Ishikawa (cell line): ENCODE data around the gene UPF2.

Source experiments
- CEBPB ChIP-seq: IDR thresholded peaks from 2 replicates; pipeline ENCODE4 v1.6.1; 2012
- CREB1 ChIP-seq: IDR thresholded peaks from 2 replicates; pipeline ENCODE4 v1.6.1; 2012; ENCODE audit warnings: low read depth
- EGR1 ChIP-seq: IDR thresholded peaks from 2 replicates; pipeline ENCODE4 v1.6.1; 2012
- NFIC ChIP-seq: IDR thresholded peaks from 2 replicates; pipeline ENCODE4 v1.6.1; 2012
- RAD21 ChIP-seq: IDR thresholded peaks from 2 replicates; pipeline ENCODE4 v1.6.1; 2012; ENCODE audit warnings: low read depth
- USF1 ChIP-seq: IDR thresholded peaks from 2 replicates; pipeline ENCODE4 v1.6.1; 2012
- YY1 ChIP-seq: IDR thresholded peaks from 2 replicates; pipeline ENCODE4 v1.6.1; 2012; ENCODE audit warnings: low read depth
- ZBTB7A ChIP-seq: IDR thresholded peaks from 2 replicates; pipeline ENCODE4 v1.6.1; 2012; ENCODE audit warnings: low read depth

DNA sequence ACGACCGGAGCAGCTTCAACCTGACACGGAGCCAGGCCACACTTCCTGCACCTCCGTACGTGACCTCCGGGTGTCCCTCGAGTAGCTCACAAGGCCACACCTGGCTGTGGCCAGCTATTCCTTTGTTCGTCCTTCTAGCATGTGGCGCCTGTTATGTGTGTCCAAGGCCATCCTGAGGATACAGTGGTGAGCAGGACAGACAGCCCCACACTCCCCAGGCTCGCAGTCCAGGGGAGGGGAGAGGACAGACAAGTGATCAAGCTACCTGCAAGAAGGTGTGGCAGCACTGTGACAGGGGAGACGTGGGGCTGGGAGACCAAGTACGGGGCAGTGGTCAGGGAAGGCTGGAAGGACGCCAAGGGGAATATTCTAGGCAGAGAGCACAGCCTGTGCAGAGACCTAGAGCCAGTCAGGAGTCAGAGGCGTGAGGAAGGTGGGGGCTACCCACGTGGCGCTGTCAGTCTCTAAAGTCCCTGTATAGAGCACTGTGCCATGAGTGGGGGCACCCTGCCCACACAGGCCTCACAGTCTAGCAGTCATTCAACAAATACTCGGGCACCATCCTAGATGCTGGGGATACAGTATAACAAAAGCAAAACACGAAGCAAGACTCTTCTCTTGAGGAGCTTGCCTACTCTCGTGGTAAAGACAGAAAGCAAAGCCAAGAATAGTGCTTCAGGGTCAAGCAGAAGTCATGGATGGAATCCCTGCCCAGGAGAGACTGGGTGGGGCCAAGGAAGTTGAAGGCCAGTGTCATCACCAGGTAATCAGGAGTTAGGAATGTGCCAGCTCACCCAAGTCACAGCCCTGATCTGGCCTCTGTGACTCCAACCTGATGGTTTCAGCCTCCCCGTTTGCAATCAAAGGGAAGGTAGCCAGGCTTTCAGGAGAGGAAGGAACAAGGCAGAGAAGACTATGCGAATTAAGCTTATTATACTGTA, 160.9 kb downstream of the UPF2 start:
- TF ChIP-seq ZBTB7A (no peak), YY1 (no peak), EGR1 (no peak), USF1 (no peak), RAD21 (peak; percentile 60), CREB1 (no peak), NFIC (no peak), CEBPB (no peak)
